ENCODE results near the gene YAE1. TPM values are rescaled to one million over a fixed set of nuclear protein-coding genes. Genes with fewer than 3 reads are reported as not detected.
"Not testable (repeated sequence)": the region's sequence is repeated elsewhere in the genome, so short reads cannot be mapped to it uniquely, and the experiment has no call there.

The YAE1 gene
- total RNA-seq, 1 donor from 2014 or later = 37.2 TPM

DNA sequence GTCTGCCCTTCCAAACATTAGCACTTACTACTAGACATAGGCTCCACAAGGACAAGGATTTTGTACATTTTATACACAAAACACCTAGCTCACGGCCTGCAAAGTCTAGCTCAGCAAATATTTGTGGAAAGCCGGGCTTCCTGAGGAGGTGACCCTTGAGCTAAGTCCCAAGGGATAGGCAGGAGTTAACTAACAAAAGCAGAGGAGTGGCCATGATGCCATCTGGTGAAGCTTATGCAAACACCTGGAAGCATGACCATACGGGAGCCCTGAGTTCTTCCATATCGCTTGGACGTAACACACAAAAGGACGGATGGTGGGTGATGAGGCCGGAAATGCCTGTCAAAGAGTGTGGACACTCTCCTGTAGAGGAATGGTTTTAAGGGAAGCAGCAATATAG, 25.9 kb upstream of the YAE1 start:
- TF ChIP-seq, protein P1, sequence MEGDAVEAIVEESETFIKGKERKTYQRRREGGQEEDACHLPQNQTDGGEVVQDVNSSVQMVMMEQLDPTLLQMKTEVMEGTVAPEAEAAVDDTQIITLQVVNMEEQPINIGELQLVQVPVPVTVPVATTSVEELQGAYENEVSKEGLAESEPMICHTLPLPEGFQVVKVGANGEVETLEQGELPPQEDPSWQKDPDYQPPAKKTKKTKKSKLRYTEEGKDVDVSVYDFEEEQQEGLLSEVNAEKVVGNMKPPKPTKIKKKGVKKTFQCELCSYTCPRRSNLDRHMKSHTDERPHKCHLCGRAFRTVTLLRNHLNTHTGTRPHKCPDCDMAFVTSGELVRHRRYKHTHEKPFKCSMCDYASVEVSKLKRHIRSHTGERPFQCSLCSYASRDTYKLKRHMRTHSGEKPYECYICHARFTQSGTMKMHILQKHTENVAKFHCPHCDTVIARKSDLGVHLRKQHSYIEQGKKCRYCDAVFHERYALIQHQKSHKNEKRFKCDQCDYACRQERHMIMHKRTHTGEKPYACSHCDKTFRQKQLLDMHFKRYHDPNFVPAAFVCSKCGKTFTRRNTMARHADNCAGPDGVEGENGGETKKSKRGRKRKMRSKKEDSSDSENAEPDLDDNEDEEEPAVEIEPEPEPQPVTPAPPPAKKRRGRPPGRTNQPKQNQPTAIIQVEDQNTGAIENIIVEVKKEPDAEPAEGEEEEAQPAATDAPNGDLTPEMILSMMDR (conservative IDR thresholded peaks at IDR 0.05) = no peak
- Mint-ChIP-seq H3K9me3 (peaks cover 9% of the 10 kb centered on the region), H3K27ac (peak overlapping the region; percentile 18), H3K4me1 (ENCODE audit: unreplicated experiment) (peaks cover 8% of the 10 kb centered on the region), H3K27me3 (peaks cover 6% of the 10 kb centered on the region), H3K4me3 (no peak overlapping the region), H3K36me3 (no peaks in the 10 kb centered on the region)
- DNase-seq (ENCODE audit: extremely low spot score, unreplicated experiment) = no peak

DNA sequence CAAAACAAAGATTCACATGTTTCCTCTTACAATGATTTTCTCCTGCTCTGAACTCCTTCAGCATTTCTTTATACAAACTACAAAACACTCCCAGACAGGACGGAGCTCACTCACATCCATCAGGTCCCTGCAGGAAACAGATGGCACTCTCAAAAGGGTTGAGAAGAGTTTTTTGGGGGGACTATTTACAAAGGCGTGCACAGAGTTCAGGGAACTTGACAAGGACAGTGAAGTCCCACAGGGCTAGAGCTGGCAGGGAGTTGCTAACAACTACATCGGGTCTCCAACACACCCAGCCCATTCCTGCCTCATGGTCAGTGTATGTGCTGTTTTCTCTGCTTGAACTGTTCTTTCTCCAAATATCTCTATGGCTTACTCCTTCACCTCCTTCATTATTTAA, 24.7 kb upstream of the YAE1 start:
- Mint-ChIP-seq H3K27me3 (peaks cover 6% of the 10 kb centered on the region), H3K4me3 (no peak overlapping the region), H3K27ac (no peak overlapping the region), H3K4me1 (ENCODE audit: unreplicated experiment) (no peaks in the 10 kb centered on the region), H3K36me3 (no peaks in the 10 kb centered on the region), H3K9me3 (peaks cover 3% of the 10 kb centered on the region)
- TF ChIP-seq, protein P1 (conservative IDR thresholded peaks at IDR 0.05) = no peak
- no peak for DNase-seq (ENCODE audit: extremely low spot score, unreplicated experiment)

DNA sequence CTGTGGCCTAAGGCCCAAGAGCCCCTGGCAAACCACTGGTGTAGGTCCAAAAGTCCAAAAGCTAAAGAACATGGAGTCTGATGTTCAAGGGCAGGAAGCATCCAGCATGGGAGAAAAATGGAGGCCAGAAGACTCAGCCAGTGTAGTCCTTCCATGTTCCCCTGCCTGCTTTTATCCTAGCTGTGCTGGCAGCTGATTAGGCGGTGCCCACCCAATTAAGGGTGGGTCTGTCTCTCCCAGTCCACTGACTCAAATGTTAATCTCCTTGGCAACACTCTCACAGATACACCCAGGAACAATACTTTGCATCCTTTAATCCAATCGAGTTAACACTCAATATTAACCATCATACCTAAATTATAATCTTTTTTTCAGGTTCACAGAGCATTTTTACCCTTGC, 21.4 kb upstream of the YAE1 start:
- not testable (repeated sequence) for H3K27ac Mint-ChIP-seq, H3K4me3 Mint-ChIP-seq

DNA sequence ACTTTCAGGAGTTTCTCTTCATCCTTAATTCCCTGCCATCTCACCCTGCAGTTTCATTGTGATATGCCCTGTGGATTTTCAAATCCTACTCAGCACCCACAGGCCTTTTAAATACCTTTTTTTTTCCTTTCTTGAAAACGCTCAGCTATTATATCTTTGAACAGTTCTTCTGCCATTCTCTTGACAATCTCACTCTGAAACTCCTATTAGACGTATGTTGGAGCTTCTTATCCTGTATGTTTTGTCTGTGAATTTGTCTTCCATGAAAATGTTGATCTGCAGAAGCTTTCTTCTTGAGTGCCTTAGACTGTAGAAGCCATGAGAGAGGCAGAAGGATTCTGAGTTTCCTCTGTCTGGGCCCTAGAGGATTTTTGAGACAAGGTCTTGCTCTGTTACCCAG, 18.9 kb upstream of the YAE1 start:
- DNase-seq (ENCODE audit: extremely low spot score, unreplicated experiment) = no peak
- Mint-ChIP-seq H3K27me3 (peaks cover 17% of the 10 kb centered on the region), H3K4me3 (no peak overlapping the region), H3K4me1 (ENCODE audit: unreplicated experiment) (no peaks in the 10 kb centered on the region), H3K9me3 (peaks cover 7% of the 10 kb centered on the region), H3K27ac (no peak overlapping the region), H3K36me3 (peaks cover 4% of the 10 kb centered on the region)
- TF ChIP-seq, protein P1 (conservative IDR thresholded peaks at IDR 0.05) = no peak

More for the DNA sequence above, 21.4 kb upstream of the YAE1 start:
- not testable (repeated sequence) for H3K4me1 Mint-ChIP-seq (ENCODE audit: unreplicated experiment); H3K9me3 Mint-ChIP-seq; DNase-seq (ENCODE audit: extremely low spot score, unreplicated experiment); H3K27me3 Mint-ChIP-seq; H3K36me3 Mint-ChIP-seq

DNA sequence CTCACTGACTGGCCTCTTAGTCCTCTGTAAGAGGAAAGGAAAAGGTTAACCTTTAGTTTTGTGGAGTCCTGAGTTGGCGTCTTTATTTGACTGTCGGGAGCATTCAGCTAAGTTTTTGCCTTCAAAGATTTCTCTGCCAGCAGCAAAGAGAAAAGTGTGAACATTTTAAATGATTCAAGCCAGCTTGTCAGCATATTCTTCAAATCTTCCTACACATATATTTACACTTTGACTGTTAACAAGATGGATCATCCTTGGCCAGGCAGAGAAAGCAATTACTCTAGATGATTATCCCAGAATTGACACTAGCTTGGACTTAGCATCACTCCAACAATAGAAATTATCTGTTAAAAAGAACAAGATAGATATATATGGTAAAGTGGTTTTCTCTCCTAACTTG, 15.8 kb upstream of the YAE1 start:
- H3K4me3 Mint-ChIP-seq = no peak overlapping the region
- H3K4me1 Mint-ChIP-seq (ENCODE audit: unreplicated experiment) = peaks cover 6% of the 10 kb centered on the region
- TF ChIP-seq, protein P1 (conservative IDR thresholded peaks at IDR 0.05) = no peak
- no peak for DNase-seq (ENCODE audit: extremely low spot score, unreplicated experiment)
- H3K27ac Mint-ChIP-seq = no peak overlapping the region
- H3K27me3 Mint-ChIP-seq = peaks cover 11% of the 10 kb centered on the region
- peaks cover 4% of the 10 kb centered on the region for H3K36me3 Mint-ChIP-seq
- peaks cover 7% of the 10 kb centered on the region for H3K9me3 Mint-ChIP-seq

DNA sequence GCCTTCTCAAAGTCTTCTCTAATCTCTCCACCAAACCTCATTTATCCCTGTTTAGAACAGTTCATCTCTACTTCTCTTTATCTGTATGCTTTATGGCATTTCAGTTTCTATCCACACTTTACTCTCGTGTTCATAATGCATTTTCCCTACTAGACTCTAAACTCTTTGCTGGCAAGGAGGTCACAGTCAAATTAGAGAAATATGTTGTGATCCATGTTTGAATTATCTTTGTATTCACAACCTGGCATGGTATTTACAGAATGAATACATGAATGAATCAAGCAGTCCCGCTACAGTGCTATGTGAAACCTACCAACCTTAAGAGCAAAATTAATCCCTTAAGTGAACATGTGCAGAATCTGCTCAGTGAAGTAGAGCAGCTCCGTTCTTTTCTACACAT, 12.8 kb upstream of the YAE1 start:
- Mint-ChIP-seq H3K36me3 (no peaks in the 10 kb centered on the region), H3K27me3 (peaks cover 11% of the 10 kb centered on the region), H3K27ac (no peak overlapping the region), H3K9me3 (no peaks in the 10 kb centered on the region), H3K4me1 (ENCODE audit: unreplicated experiment) (peaks cover 6% of the 10 kb centered on the region), H3K4me3 (no peak overlapping the region)
- no peak for DNase-seq (ENCODE audit: extremely low spot score, unreplicated experiment)
- TF ChIP-seq, protein P1 (conservative IDR thresholded peaks at IDR 0.05) = no peak

Measured in type B pancreatic cell (in vitro differentiated cells).